ENCODE data around the gene CLSTN1. TPM values are rescaled to one million over a fixed set of nuclear protein-coding genes. Genes with fewer than 3 reads are reported as not detected.

CLSTN1 gene
- total and polyA plus RNA-seq, 10 of the 15 experiments (the other 5 are each of a cell fraction or from before 2014, with no cell fraction given): 2.7 to 64.4 (median 23.2) TPM

- no peaks in the 10 kb centered on the region; a peak in 1 of 4 replicates for H3K27me3 ChIP-seq (replicated peaks in 1 of 2; ENCODE audit: control insufficient read depth in 2 of 2, insufficient read depth in 2 of 2, low read length in 1 of 2)
- no peak overlapping the region for H3K27ac ChIP-seq (ENCODE audit: control insufficient read depth, insufficient read depth)
- in situ Hi-C loops (cut with MboI) (no loop called here), intact Hi-C loops (cut with micrococcal nuclease; ENCODE audit: unreplicated experiment) (no loop called here)
- H3K79me2 ChIP-seq (ENCODE audit: control insufficient read depth, insufficient read depth, low read length): no peaks in the 10 kb centered on the region
- no peak for DNase-seq (ENCODE audit: low read depth, low spot score)
- no peaks in the 10 kb centered on the region for H3K4me1 ChIP-seq (ENCODE audit: control insufficient read depth, insufficient read depth, low read length)
- ChIA-PET POLR2A (no interaction called here), SMC1A (ENCODE audit: uncharacterized antibody, unreplicated experiment) (interaction anchor here (1.2 kb wide), 1 partner anchor 23 kb away, joined by 4 read pairs; no protein-coding TSS in a partner anchor), RAD21 (ENCODE audit: unreplicated experiment) (no interaction called here), CTCF (interaction anchor here (2.3 kb wide), 1 partner anchor 55 kb away, joined by 5 read pairs; no protein-coding TSS in a partner anchor)
- no peaks in the 10 kb centered on the region; the same call in 2 of the 3 replicates for H3K9me3 ChIP-seq (replicated peaks; ENCODE audit: control insufficient read depth, insufficient read depth, low read length)
- FAIRE-seq: no peak
- no TSS peak for BruUV-seq (replicated peaks)
- no peak overlapping the region for H2AFZ ChIP-seq (ENCODE audit: control insufficient read depth, low read depth, low read length)
- 81% methylated on average over 3 of the region's 3 CpGs for WGBS (ENCODE audit: insufficient coverage, insufficient replicate concordance, low lambda C conversion rate, missing lambda C conversion rate)
- H3K36me3 ChIP-seq (ENCODE audit: control insufficient read depth in 2 of 2, insufficient read depth in 2 of 2, low read length in 1 of 2): no peaks in the 10 kb centered on the region
- no peak overlapping the region for H3K9ac ChIP-seq (ENCODE audit: control insufficient read depth, insufficient read depth, low read length)
- no peak for TF ChIP-seq YY1 (IDR thresholded peaks at IDR 0.05; ENCODE audit: low read depth, low read length)
- TF ChIP-seq KDM1A (IDR thresholded peaks at IDR 0.05; ENCODE audit: borderline replicate concordance): no peak
- no peak for TF ChIP-seq EED (IDR thresholded peaks at IDR 0.05; ENCODE audit: low read depth)
- H3K4me2 ChIP-seq (ENCODE audit: control insufficient read depth, insufficient read depth): no peak overlapping the region
- no peaks in the 10 kb centered on the region for H4K20me1 ChIP-seq (ENCODE audit: control insufficient read depth, insufficient read depth)
- H3K4me3 ChIP-seq: no peak overlapping the region
- ATAC-seq: no peak
Measured at GRCh38 chr1:9840176-9840575, 16.4 kb upstream of the CLSTN1 start.

- Histone ChIP-seq H3K27me3 (replicated peaks in 1 of 2; ENCODE audit: control insufficient read depth in 2 of 2, insufficient read depth in 2 of 2, low read length in 1 of 2) (no peaks in the 10 kb centered on the region; a peak in 1 of 4 replicates), H3K4me2 (ENCODE audit: control insufficient read depth, insufficient read depth) (no peak overlapping the region), H3K36me3 (ENCODE audit: control insufficient read depth in 2 of 2, insufficient read depth in 2 of 2, low read length in 1 of 2) (no peaks in the 10 kb centered on the region), H3K4me3 (no peak overlapping the region), H3K79me2 (ENCODE audit: control insufficient read depth, insufficient read depth, low read length) (no peaks in the 10 kb centered on the region), H4K20me1 (ENCODE audit: control insufficient read depth, insufficient read depth) (no peaks in the 10 kb centered on the region), H2AFZ (ENCODE audit: control insufficient read depth, low read depth, low read length) (no peak overlapping the region), H3K9me3 (replicated peaks; ENCODE audit: control insufficient read depth, insufficient read depth, low read length) (no peaks in the 10 kb centered on the region; the same call in 2 of the 3 replicates), H3K9ac (ENCODE audit: control insufficient read depth, insufficient read depth, low read length) (no peak overlapping the region), H3K27ac (ENCODE audit: control insufficient read depth, insufficient read depth) (no peak overlapping the region), H3K4me1 (ENCODE audit: control insufficient read depth, insufficient read depth, low read length) (no peaks in the 10 kb centered on the region)
- ChIA-PET POLR2A (no interaction called here), RAD21 (ENCODE audit: unreplicated experiment) (no interaction called here), SMC1A (ENCODE audit: uncharacterized antibody, unreplicated experiment) (no interaction called here), CTCF (no interaction called here)
- ATAC-seq: no peak
- 35% methylated on average over 10 of the region's 10 CpGs for WGBS (ENCODE audit: insufficient coverage, insufficient replicate concordance, low lambda C conversion rate, missing lambda C conversion rate)
- no TSS peak for BruUV-seq (replicated peaks)
- intact Hi-C loops (cut with micrococcal nuclease; ENCODE audit: unreplicated experiment) (no loop called here), in situ Hi-C loops (cut with MboI) (no loop called here)
- FAIRE-seq: no peak
- DNase-seq (ENCODE audit: low read depth, low spot score): no peak
- TF ChIP-seq EP300 (IDR thresholded peaks at IDR 0.05; ENCODE audit: borderline replicate concordance in 1 of 2, control insufficient read depth in 1 of 2, low read depth in 2 of 2, low read length in 2 of 2) (no peak), ZNF622 (IDR thresholded peaks at IDR 0.05) (no peak), MEF2B (IDR thresholded peaks at IDR 0.05; ENCODE audit: partially characterized antibody, poor library complexity, severe bottlenecking) (no peak), SUZ12 (IDR thresholded peaks at IDR 0.05; ENCODE audit: unreplicated experiment) (no peak), TCF7 (IDR thresholded peaks at IDR 0.05; ENCODE audit: borderline replicate concordance) (no peak), TARDBP (IDR thresholded peaks at IDR 0.05; ENCODE audit: borderline replicate concordance) (no peak), SMAD5 (IDR thresholded peaks at IDR 0.05; ENCODE audit: low read depth) (no peak), RELA (IDR thresholded peaks at IDR 0.05; ENCODE audit: borderline replicate concordance, partially characterized antibody) (no peak), CTCF (IDR thresholded peaks at IDR 0.05 in 2 of 3, conservative IDR thresholded peaks at IDR 0.05 in 1 of 3; ENCODE audit: control insufficient read depth in 2 of 3, extremely low read depth in 1 of 3, insufficient read depth in 1 of 3, low read depth in 3 of 3, low read length in 3 of 3) (no peak), ASH2L (IDR thresholded peaks at IDR 0.05; ENCODE audit: borderline replicate concordance, low read depth) (no peak), ZBTB4 (CRISPR knock-in tag; IDR thresholded peaks at IDR 0.05) (no peak)
Measured at GRCh38 chr1:9838946-9839345, 15.2 kb upstream of the CLSTN1 start.
